GM21381 (cell line): Measurements from ENCODE around the gene INTS2.
"Not testable (repeated sequence)": the region's sequence is repeated elsewhere in the genome, so short reads cannot be mapped to it uniquely, and the experiment has no call there.

Experiments used
- ATAC-seq: cut with Tn5 transposase; IDR thresholded peaks from one replicate; pipeline ENCODE4 v1.9.1; 2021; ENCODE audit warnings: mild to moderate bottlenecking, moderate library complexity; ENCODE audit not compliant: unreplicated experiment

Gene INTS2

GRCh38 chr17:61927208-61928100 is at the start of gene INTS2:
Gene INTS2, minus strand, starts transcription at chr17:61927982. Its CDS starts 1,338 bp downstream, at chr17:61926644.
- ATAC-seq, result peak; percentile 84

- ATAC-seq, result no peak
These were observed 46.3 kb upstream of the INTS2 start for GRCh38 chr17:61974115-61974514.

GRCh38 chr17:61972311-61972710 is 44.5 kb upstream of the INTS2 start:
- no peak for ATAC-seq

GRCh38 chr17:61970030-61970429 is 42.2 kb upstream of the INTS2 start:
- ATAC-seq, result no peak

GRCh38 chr17:61968757-61969156 is 41.0 kb upstream of the INTS2 start:
- no peak for ATAC-seq

GRCh38 chr17:61967729-61968128 is 39.9 kb upstream of the INTS2 start:
- ATAC-seq, result no peak

- ATAC-seq, result no peak
These were observed 38.4 kb upstream of the INTS2 start for GRCh38 chr17:61966191-61966590.

GRCh38 chr17:61955619-61956018 is 27.8 kb upstream of the INTS2 start:
- ATAC-seq, result no peak

- ATAC-seq, result no peak
These were observed 19.7 kb upstream of the INTS2 start for GRCh38 chr17:61947367-61948078.

GRCh38 chr17:61946359-61946758 is 18.6 kb upstream of the INTS2 start:
- ATAC-seq, result no peak

- no peak for ATAC-seq
These were observed 15.3 kb upstream of the INTS2 start for GRCh38 chr17:61943117-61943516.

GRCh38 chr17:61942085-61942484 is 14.3 kb upstream of the INTS2 start:
- ATAC-seq, result no peak

- no peak for ATAC-seq
These were observed 287 bp upstream of the INTS2 start for GRCh38 chr17:61928101-61928436.

- ATAC-seq, result no peak
These were observed 965 bp downstream of the INTS2 start for GRCh38 chr17:61926826-61927207.

GRCh38 chr17:61915162-61915561 is 12.6 kb downstream of the INTS2 start:
- not testable (repeated sequence) for ATAC-seq

- no peak for ATAC-seq
These were observed 19.3 kb downstream of the INTS2 start for GRCh38 chr17:61908292-61909037.

- ATAC-seq, result no peak
These were observed 20.4 kb downstream of the INTS2 start for GRCh38 chr17:61907361-61907760.

- ATAC-seq, result no peak
These were observed 23.6 kb downstream of the INTS2 start for GRCh38 chr17:61904094-61904710.

- ATAC-seq, result no peak
These were observed 24.5 kb downstream of the INTS2 start for GRCh38 chr17:61903251-61903650.

GRCh38 chr17:61897548-61898180 is 30.1 kb downstream of the INTS2 start:
- ATAC-seq, result no peak

- ATAC-seq, result no peak
These were observed 32.4 kb downstream of the INTS2 start for GRCh38 chr17:61895391-61895790.
